IPS-18c (cell line): ENCODE data around the gene TIMP2.
"Not testable (repeated sequence)": the region's sequence is repeated elsewhere in the genome, so short reads cannot be mapped to it uniquely, and the experiment has no call there.

Experiments
- H3K4me3 ChIP-seq: 2 replicates; pipeline ENCODE4 v1.7.0; 2013; ENCODE audit warnings: low read depth, mild to moderate bottlenecking, low read length, moderate library complexity; ENCODE audit not compliant: insufficient read depth
- H3K9me3 ChIP-seq: one replicate; pipeline ENCODE4 v1.6.1; 2013; ENCODE audit warnings: mild to moderate bottlenecking, low read length, moderate library complexity; ENCODE audit not compliant: control insufficient read depth, insufficient read depth

The TIMP2 gene

GRCh38 chr17:78886954-78887353 lies 38.2 kb downstream of the TIMP2 start:
- no peak overlapping the region for H3K4me3 ChIP-seq
- no peaks in the 10 kb centered on the region for H3K9me3 ChIP-seq

DNA sequence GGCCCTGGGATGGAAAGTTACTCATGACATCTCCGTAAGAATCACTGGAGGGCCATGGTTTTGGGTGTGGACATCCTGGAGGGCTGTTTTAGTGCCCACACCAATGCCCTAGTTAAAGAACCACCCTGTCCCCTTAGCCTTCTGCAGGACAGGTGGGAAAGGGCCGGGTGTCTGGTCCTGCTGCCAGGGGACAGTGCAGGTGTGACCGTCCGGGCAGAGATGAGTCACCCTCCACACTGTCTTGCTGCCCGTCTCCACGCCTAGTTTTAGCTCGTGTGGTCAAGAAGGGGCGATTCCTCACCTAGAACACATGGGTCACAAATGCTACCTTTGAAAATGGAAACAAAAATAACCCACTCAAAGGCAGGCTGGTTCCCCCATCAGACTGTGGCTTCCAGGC lies 39.2 kb downstream of the TIMP2 start:
- no peak overlapping the region for H3K4me3 ChIP-seq
- no peaks in the 10 kb centered on the region for H3K9me3 ChIP-seq

GRCh38 chr17:78884876-78885667 lies 40.1 kb downstream of the TIMP2 start:
- Histone ChIP-seq H3K4me3 (no peak overlapping the region), H3K9me3 (no peaks in the 10 kb centered on the region)

GRCh38 chr17:78884148-78884825 lies 40.9 kb downstream of the TIMP2 start:
- Histone ChIP-seq H3K9me3 (no peaks in the 10 kb centered on the region), H3K4me3 (peak overlapping the region; percentile 26; the same call in 1 of the 2 replicates)

GRCh38 chr17:78883533-78884131 lies 41.6 kb downstream of the TIMP2 start:
- no peak overlapping the region for H3K4me3 ChIP-seq
- no peaks in the 10 kb centered on the region for H3K9me3 ChIP-seq

- no peak overlapping the region for H3K4me3 ChIP-seq
Measured at GRCh38 chr17:78883089-78883532, 42.1 kb downstream of the TIMP2 start.

GRCh38 chr17:78882540-78883088 lies 42.6 kb downstream of the TIMP2 start:
- H3K4me3 ChIP-seq, result no peak overlapping the region
- no peaks in the 10 kb centered on the region for H3K9me3 ChIP-seq

More at GRCh38 chr17:78883089-78883532, 42.1 kb downstream of the TIMP2 start:
- no peaks in the 10 kb centered on the region for H3K9me3 ChIP-seq

GRCh38 chr17:78879635-78880186 lies 45.5 kb downstream of the TIMP2 start:
- Histone ChIP-seq H3K4me3 (no peak overlapping the region), H3K9me3 (no peaks in the 10 kb centered on the region)

- H3K9me3 ChIP-seq, result no peaks in the 10 kb centered on the region
- H3K4me3 ChIP-seq, result no peak overlapping the region
Measured at GRCh38 chr17:78878871-78879527, 46.2 kb downstream of the TIMP2 start.

DNA sequence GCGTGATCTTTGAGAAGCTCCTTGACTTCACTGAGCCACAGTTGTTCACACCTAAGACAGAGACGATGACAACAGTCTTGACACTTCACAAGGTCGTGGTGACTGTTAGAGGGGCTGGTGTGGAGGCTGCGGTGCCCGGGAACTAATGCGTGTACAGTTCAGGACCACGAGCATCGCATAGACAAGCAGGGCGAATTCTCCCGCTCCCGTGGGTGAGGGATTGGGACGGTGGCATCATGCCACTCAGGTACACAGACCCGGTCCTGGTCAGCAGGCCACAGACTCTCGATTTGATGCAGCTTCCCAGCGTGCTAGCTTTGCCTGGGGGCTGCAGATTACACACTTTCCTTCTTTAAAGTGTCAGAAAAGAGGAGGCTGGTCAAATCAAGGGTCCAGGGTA lies 46.9 kb downstream of the TIMP2 start:
- no peak overlapping the region for H3K4me3 ChIP-seq

GRCh38 chr17:78876954-78877517 lies 48.2 kb downstream of the TIMP2 start:
- H3K9me3 ChIP-seq, H3K4me3 ChIP-seq: not testable (repeated sequence)

More for the DNA sequence above, 46.9 kb downstream of the TIMP2 start:
- no peaks in the 10 kb centered on the region for H3K9me3 ChIP-seq

DNA sequence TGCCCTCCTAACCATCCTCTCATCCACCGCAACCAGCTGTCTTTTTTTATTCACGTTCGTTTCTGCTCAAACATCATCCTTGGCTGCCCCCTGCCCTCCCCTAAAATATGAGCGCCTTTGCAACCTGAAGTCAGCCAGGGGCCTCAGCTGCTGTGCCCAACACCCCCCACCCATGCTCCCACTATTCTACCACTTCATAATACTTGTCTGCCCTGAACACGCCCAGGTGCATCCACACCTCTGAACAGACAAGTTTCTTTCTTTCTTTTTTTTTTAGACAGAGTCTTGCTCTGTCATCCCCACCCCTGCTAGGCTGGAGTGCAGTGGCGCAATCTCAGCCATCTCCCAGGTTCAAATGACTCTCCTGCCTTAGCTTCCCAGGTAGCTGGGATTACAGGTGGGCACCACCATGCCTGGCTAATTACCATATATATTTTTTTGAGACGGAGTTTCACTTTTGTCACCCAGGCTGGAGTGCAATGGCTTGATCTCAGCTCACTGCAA lies 49.0 kb downstream of the TIMP2 start:
- Histone ChIP-seq H3K9me3 (no peaks in the 10 kb centered on the region), H3K4me3 (no peak overlapping the region)

GRCh38 chr17:78875363-78876093 lies 49.7 kb downstream of the TIMP2 start:
- Histone ChIP-seq H3K9me3 (no peaks in the 10 kb centered on the region), H3K4me3 (no peak overlapping the region)

DNA sequence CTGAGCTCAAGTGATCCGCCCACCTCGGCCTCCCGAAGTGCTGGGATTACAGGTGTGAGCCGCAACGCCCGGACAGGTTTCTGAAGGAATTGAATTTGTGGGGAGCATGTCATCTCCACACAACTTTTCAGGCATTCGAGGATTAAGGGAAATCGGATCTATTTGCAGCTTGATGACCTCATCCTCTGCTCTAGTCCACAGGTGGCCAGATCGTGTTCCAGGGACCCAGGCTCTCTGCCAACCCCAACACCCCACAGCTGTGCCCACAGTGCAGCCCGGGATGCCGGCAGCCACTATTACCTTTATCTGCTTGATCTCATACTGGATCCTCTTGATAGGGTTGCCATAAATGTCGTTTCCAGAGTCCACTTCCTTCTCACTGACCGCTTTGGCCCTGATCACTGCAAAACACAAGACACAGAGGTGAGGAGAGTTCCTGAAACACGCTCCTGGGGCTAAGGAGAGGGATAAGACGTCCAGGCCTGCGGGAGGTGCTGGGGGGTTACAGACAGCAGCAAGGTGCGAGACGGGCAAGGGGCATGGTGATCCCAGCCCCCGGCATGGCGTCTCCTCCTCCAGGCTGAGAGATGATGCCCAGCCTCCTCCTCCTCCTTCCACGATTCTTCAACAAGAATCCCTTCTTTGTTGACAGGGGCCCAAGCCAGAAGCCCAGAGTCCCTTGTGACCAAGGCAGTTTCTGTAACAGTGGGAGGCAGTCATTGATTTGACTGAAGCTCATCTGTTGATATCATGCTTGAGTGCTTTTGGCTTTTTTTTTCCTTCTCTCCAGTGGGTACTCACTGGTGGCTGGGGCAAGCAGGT lies 51.5 kb downstream of the TIMP2 start:
- no peaks in the 10 kb centered on the region for H3K9me3 ChIP-seq

GRCh38 chr17:78872486-78872885 lies 52.7 kb downstream of the TIMP2 start:
- H3K4me3 ChIP-seq, result no peak overlapping the region
- H3K9me3 ChIP-seq, result no peaks in the 10 kb centered on the region

More for the DNA sequence above, 51.5 kb downstream of the TIMP2 start:
- H3K4me3 ChIP-seq, result no peak overlapping the region
